ENCODE measurements around the gene TM4SF5.

TM4SF5 gene

DNA sequence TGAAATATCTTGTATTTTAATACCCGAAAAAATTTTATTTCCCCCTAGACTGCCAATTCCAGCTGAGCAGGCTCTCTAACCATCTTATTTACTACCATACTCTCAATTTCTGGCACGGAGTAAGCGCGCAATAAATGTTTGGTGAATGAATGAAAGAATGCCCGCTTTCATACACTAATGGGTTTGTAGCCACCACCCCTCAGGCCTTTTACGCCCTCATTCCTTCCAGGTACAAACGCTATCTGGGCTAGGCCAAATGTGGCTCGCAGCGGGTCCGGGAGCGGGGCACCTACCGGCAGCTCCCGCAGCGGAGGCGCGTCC lies 34.7 kb downstream of the TM4SF5 start:
- Histone ChIP-seq H3K27me3 (ENCODE audit: control insufficient read depth in 1 of 2, insufficient read depth in 2 of 2, low read length in 2 of 2) (no peaks in the 10 kb centered on the region), H3K4me3 (ENCODE audit: low read depth in 1 of 2, low read length in 2 of 2) (peak overlapping the region; percentile 71 to 74), H3K9me3 (ENCODE audit: control insufficient read depth in 1 of 2, low read length in 2 of 2) (no peaks in the 10 kb centered on the region), H3K9ac (ENCODE audit: low read depth in 1 of 2, low read length in 2 of 2) (peak overlapping the region; percentile 59 to 63), H3K27ac (ENCODE audit: low read depth, low read length) (no peak overlapping the region), H3K4me1 (ENCODE audit: control insufficient read depth in 1 of 2, insufficient read depth in 2 of 2, low read length in 2 of 2) (peaks cover 12 to 17% of the 10 kb centered on the region in 2 donors), H3K36me3 (ENCODE audit: control insufficient read depth in 1 of 2, insufficient read depth in 2 of 2, low read length in 2 of 2) (peaks cover 0 to 5% of the 10 kb centered on the region in 2 donors)

DNA sequence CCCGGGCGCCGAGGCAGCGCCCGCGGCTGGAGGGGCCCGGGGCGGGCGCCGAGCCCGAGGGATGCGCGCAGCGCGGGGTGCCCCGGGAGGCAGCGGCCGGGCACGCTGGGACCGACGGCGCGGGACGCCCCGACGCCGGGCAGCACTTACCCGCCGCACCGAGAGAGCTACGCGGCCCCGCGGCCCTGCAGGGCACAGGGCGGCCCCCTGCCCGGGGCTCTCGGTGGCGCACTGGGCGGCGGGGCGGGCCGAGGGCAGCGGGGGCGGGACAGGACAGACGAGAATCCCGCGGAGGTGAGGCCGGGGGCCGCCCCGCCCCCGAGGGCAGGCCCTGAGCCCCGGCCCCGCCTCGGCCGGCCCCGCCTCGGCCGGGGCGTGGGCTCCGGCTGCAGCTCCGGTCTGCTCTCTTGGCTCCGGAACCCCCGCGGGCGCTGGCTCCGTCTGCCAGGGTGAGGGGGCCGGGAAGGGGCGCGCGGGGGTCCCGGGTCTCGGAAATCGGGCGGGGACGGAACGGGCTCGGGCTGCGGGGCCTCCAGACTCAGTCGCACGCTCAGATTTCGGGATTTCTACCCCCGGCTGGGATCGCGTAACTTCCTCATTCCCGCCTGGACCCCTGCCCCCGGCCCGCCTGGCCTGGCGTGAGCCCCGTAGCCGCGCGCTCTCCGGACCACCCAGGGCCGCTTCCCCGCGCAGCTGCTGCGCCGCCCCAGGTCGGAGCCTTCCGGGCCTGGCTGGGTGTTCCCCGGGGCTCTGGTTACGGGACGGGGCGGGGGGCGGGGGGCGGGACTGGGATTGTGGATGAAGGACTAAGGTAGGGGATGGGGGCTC lies 35.3 kb downstream of the TM4SF5 start, which contains the start of gene PLD2:
TSS of gene PLD2 (plus strand) at position 376 of the 828 bp plus-strand sequence. CDS start 621 bp downstream, outside the sequence.
- no peak within 1 kb of the TSS for H3K27ac ChIP-seq (ENCODE audit: low read depth, low read length)
- no peaks in the 10 kb centered on the region for H3K9me3 ChIP-seq (ENCODE audit: control insufficient read depth in 1 of 2, low read length in 2 of 2)
- peak within 1 kb of the TSS; percentile 59 to 63 for H3K9ac ChIP-seq (ENCODE audit: low read depth in 1 of 2, low read length in 2 of 2)
- peaks cover 12 to 17% of the 10 kb centered on the region in 2 donors for H3K4me1 ChIP-seq (ENCODE audit: control insufficient read depth in 1 of 2, insufficient read depth in 2 of 2, low read length in 2 of 2)
- peaks cover 0 to 5% of the 10 kb centered on the region in 2 donors for H3K36me3 ChIP-seq (ENCODE audit: control insufficient read depth in 1 of 2, insufficient read depth in 2 of 2, low read length in 2 of 2)
- H3K27me3 ChIP-seq (ENCODE audit: control insufficient read depth in 1 of 2, insufficient read depth in 2 of 2, low read length in 2 of 2) = no peaks in the 10 kb centered on the region
- H3K4me3 ChIP-seq (ENCODE audit: low read depth in 1 of 2, low read length in 2 of 2) = peak within 1 kb of the TSS; percentile 71 to 74

DNA sequence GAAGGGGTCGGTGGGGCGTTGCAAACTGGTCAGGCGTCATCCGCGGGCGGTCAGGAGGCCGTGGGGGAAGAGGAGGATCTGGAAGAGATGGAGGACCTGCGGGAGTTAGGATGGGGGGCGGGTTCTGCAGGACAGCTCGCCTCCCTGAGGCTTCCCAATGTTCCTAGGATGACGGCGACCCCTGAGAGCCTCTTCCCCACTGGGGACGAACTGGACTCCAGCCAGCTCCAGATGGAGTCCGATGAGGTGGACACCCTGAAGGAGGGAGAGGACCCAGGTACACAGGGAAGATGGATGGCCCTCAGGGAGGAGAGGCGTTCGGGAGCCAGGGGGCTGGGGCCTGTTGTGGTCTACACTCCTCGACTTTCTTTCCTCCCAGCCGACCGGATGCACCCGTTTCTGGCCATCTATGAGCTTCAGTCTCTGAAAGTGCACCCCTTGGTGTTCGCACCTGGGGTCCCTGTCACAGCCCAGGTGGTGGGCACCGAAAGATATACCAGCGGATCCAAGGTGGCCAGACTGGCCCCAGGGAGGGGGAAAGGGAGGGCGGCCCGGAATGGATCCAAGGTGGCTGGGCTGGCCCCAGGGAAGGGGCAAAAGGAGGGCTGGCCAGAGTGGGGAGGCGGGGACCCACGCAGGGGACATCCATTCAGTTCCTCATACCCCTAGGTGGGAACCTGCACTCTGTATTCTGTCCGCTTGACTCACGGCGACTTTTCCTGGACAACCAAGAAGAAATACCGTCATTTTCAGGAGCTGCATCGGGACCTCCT lies 36.1 kb downstream of the TM4SF5 start:
- no peak overlapping the region for H3K27ac ChIP-seq (ENCODE audit: low read depth, low read length)
- peak overlapping the region; percentile 33 to 54 for H3K9ac ChIP-seq (ENCODE audit: low read depth in 1 of 2, low read length in 2 of 2)
- H3K27me3 ChIP-seq (ENCODE audit: control insufficient read depth in 1 of 2, insufficient read depth in 2 of 2, low read length in 2 of 2) = no peaks in the 10 kb centered on the region

DNA sequence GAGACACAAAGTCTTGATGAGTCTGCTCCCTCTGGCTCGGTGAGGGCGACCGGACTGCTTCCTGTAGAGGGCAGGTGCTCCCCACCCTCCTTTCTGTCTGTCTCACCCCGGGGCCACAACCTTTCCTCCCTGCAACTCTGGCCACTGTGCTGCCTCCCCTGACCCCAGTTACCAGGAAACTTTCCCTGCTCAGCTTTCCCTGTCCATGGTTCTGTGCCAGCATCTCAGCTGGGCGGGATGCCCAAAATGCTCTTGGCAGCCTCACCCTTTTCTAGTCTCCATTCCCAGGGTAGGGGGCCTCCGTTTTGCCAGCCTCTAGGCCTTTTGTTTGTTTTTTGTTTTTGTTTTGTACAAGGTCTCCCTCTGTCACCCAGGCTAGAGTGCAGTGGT lies 36.7 kb downstream of the TM4SF5 start:
- no peaks in the 10 kb centered on the region for H3K9me3 ChIP-seq (ENCODE audit: control insufficient read depth in 1 of 2, low read length in 2 of 2)
- H3K27ac ChIP-seq (ENCODE audit: low read depth, low read length) = no peak overlapping the region
- no peak overlapping the region for H3K9ac ChIP-seq (ENCODE audit: low read depth in 1 of 2, low read length in 2 of 2)
- H3K4me1 ChIP-seq (ENCODE audit: control insufficient read depth in 1 of 2, insufficient read depth in 2 of 2, low read length in 2 of 2) = peaks cover 12 to 17% of the 10 kb centered on the region in 2 donors
- H3K4me3 ChIP-seq (ENCODE audit: low read depth in 1 of 2, low read length in 2 of 2) = no peak overlapping the region
- no peaks in the 10 kb centered on the region for H3K27me3 ChIP-seq (ENCODE audit: control insufficient read depth in 1 of 2, insufficient read depth in 2 of 2, low read length in 2 of 2)
- peaks cover 0 to 5% of the 10 kb centered on the region in 2 donors for H3K36me3 ChIP-seq (ENCODE audit: control insufficient read depth in 1 of 2, insufficient read depth in 2 of 2, low read length in 2 of 2)

More for the DNA sequence above, 36.1 kb downstream of the TM4SF5 start:
- Histone ChIP-seq H3K4me3 (ENCODE audit: low read depth in 1 of 2, low read length in 2 of 2) (peak overlapping the region; percentile 59 to 74), H3K36me3 (ENCODE audit: control insufficient read depth in 1 of 2, insufficient read depth in 2 of 2, low read length in 2 of 2) (peaks cover 0 to 5% of the 10 kb centered on the region in 2 donors), H3K9me3 (ENCODE audit: control insufficient read depth in 1 of 2, low read length in 2 of 2) (no peaks in the 10 kb centered on the region), H3K4me1 (ENCODE audit: control insufficient read depth in 1 of 2, insufficient read depth in 2 of 2, low read length in 2 of 2) (peaks cover 12 to 17% of the 10 kb centered on the region in 2 donors)

- Histone ChIP-seq H3K4me3 (ENCODE audit: low read depth in 1 of 2, low read length in 2 of 2) (no peak overlapping the region), H3K9ac (ENCODE audit: low read depth in 1 of 2, low read length in 2 of 2) (no peak overlapping the region), H3K27me3 (ENCODE audit: control insufficient read depth in 1 of 2, insufficient read depth in 2 of 2, low read length in 2 of 2) (no peaks in the 10 kb centered on the region), H3K4me1 (ENCODE audit: control insufficient read depth in 1 of 2, insufficient read depth in 2 of 2, low read length in 2 of 2) (peaks cover 12 to 23% of the 10 kb centered on the region in 2 donors), H3K9me3 (ENCODE audit: control insufficient read depth in 1 of 2, low read length in 2 of 2) (no peaks in the 10 kb centered on the region), H3K27ac (ENCODE audit: low read depth, low read length) (no peak overlapping the region), H3K36me3 (ENCODE audit: control insufficient read depth in 1 of 2, insufficient read depth in 2 of 2, low read length in 2 of 2) (peaks cover 0 to 22% of the 10 kb centered on the region in 2 donors)
These were observed 39.1 kb downstream of the TM4SF5 start for GRCh38 chr17:4810696-4811290.

DNA sequence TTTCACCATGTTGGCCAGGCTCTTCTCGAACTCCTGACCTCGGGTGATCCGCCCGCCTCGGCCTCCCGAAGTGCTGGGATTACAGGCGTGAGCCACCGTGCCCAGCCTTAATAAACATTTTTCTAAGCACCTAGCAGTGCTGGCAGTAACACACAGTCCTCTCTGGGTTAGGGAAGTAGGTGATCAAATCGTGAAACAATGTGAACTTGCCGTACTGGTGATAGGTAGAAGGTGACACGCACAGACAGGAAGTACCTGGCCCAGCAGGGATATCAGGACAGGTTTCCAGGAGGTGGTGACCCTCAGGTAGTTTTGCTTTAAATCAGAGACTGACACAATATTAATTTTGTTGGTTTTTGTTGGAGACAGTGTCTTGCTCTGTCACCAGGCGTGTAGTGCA lies 39.8 kb downstream of the TM4SF5 start:
- peaks cover 0 to 24% of the 10 kb centered on the region in 2 donors for H3K36me3 ChIP-seq (ENCODE audit: control insufficient read depth in 1 of 2, insufficient read depth in 2 of 2, low read length in 2 of 2)
- H3K4me1 ChIP-seq (ENCODE audit: control insufficient read depth in 1 of 2, insufficient read depth in 2 of 2, low read length in 2 of 2) = peaks cover 6 to 17% of the 10 kb centered on the region in 2 donors
- no peaks in the 10 kb centered on the region for H3K9me3 ChIP-seq (ENCODE audit: control insufficient read depth in 1 of 2, low read length in 2 of 2)
- no peak overlapping the region for H3K27ac ChIP-seq (ENCODE audit: low read depth, low read length)
- no peaks in the 10 kb centered on the region for H3K27me3 ChIP-seq (ENCODE audit: control insufficient read depth in 1 of 2, insufficient read depth in 2 of 2, low read length in 2 of 2)
- no peak overlapping the region for H3K9ac ChIP-seq (ENCODE audit: low read depth in 1 of 2, low read length in 2 of 2)
- no peak overlapping the region for H3K4me3 ChIP-seq (ENCODE audit: low read depth in 1 of 2, low read length in 2 of 2)

DNA sequence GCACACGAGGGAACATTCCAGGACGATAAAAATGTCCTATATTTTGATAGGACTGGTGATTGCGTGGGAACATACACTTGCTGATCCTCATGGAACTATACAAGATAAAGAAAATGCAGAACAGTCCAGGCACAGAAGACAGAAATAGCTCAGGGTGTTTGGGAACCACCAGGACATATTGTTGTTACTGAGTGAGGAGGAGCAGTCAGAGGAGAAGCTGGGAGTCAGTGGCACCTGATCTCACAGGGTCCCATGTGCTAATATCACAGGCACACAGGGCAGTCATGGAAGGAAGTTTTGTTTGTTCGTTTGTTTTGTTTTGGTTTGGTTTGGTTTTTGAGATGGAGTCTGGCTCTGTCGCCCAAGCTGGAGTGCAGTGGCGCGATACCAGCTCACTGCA lies 41.0 kb downstream of the TM4SF5 start:
- no peaks in the 10 kb centered on the region for H3K9me3 ChIP-seq (ENCODE audit: control insufficient read depth in 1 of 2, low read length in 2 of 2)
- H3K27me3 ChIP-seq (ENCODE audit: control insufficient read depth in 1 of 2, insufficient read depth in 2 of 2, low read length in 2 of 2) = no peaks in the 10 kb centered on the region
- H3K9ac ChIP-seq (ENCODE audit: low read depth in 1 of 2, low read length in 2 of 2) = no peak overlapping the region
- H3K4me3 ChIP-seq (ENCODE audit: low read depth in 1 of 2, low read length in 2 of 2) = no peak overlapping the region
- H3K36me3 ChIP-seq (ENCODE audit: control insufficient read depth in 1 of 2, insufficient read depth in 2 of 2, low read length in 2 of 2) = peaks cover 0 to 31% of the 10 kb centered on the region in 2 donors
- H3K27ac ChIP-seq (ENCODE audit: low read depth, low read length) = no peak overlapping the region
- peaks cover 4 to 15% of the 10 kb centered on the region in 2 donors for H3K4me1 ChIP-seq (ENCODE audit: control insufficient read depth in 1 of 2, insufficient read depth in 2 of 2, low read length in 2 of 2)

GRCh38 chr17:4815043-4815675 lies 43.5 kb downstream of the TM4SF5 start:
- H3K4me3 ChIP-seq (ENCODE audit: low read depth in 1 of 2, low read length in 2 of 2) = no peak overlapping the region
- H3K27ac ChIP-seq (ENCODE audit: low read depth, low read length) = no peak overlapping the region
- peaks cover 0 to 9% of the 10 kb centered on the region in 2 donors for H3K4me1 ChIP-seq (ENCODE audit: control insufficient read depth in 1 of 2, insufficient read depth in 2 of 2, low read length in 2 of 2)
- H3K9me3 ChIP-seq (ENCODE audit: control insufficient read depth in 1 of 2, low read length in 2 of 2) = no peaks in the 10 kb centered on the region
- H3K36me3 ChIP-seq (ENCODE audit: control insufficient read depth in 1 of 2, insufficient read depth in 2 of 2, low read length in 2 of 2) = peaks cover 0 to 31% of the 10 kb centered on the region in 2 donors
- H3K27me3 ChIP-seq (ENCODE audit: control insufficient read depth in 1 of 2, insufficient read depth in 2 of 2, low read length in 2 of 2) = no peaks in the 10 kb centered on the region
- H3K9ac ChIP-seq (ENCODE audit: low read depth in 1 of 2, low read length in 2 of 2) = no peak overlapping the region

DNA sequence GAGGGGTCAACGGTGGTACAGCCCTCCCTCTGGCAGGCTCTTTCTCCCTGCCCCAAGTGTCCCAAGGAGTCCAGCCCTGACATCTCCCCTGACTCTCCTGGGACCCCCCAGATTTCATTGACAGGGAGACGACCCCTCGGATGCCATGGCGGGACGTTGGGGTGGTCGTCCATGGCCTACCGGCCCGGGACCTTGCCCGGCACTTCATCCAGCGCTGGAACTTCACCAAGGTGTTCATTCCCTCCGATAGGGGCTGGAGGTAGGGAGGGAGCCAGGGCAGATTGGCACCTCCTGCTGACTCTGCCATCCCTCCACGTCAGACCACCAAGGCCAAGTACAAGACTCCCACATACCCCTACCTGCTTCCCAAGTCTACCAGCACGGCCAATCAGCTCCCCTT lies 45.1 kb downstream of the TM4SF5 start:
- Histone ChIP-seq H3K36me3 (ENCODE audit: control insufficient read depth in 1 of 2, insufficient read depth in 2 of 2, low read length in 2 of 2) (peaks cover 0 to 31% of the 10 kb centered on the region in 2 donors), H3K27ac (ENCODE audit: low read depth, low read length) (no peak overlapping the region), H3K4me1 (ENCODE audit: control insufficient read depth in 1 of 2, insufficient read depth in 2 of 2, low read length in 2 of 2) (peaks cover 0 to 6% of the 10 kb centered on the region in 2 donors), H3K4me3 (ENCODE audit: low read depth in 1 of 2, low read length in 2 of 2) (no peak overlapping the region), H3K27me3 (ENCODE audit: control insufficient read depth in 1 of 2, insufficient read depth in 2 of 2, low read length in 2 of 2) (no peaks in the 10 kb centered on the region), H3K9ac (ENCODE audit: low read depth in 1 of 2, low read length in 2 of 2) (no peak overlapping the region), H3K9me3 (ENCODE audit: control insufficient read depth in 1 of 2, low read length in 2 of 2) (no peaks in the 10 kb centered on the region)
